Muscle layer of colon (tissue), 2 donors: ENCODE results near the gene RNF150.
A peak's percentile ranks its signal among the peaks of the same experiment; 100 is the strongest.

Experiments
- H3K27ac ChIP-seq: one replicate; pipeline ENCODE4 v1.7.0; 2013; ENCODE audit warnings: low read depth, mild to moderate bottlenecking, low read length, moderate library complexity
- H3K27me3 ChIP-seq, 2 donors: one replicate each; pipeline ENCODE4 v1.7.0; 2013; ENCODE audit warnings: low read length in 2 of 2, mild to moderate bottlenecking in 2 of 2; ENCODE audit not compliant: insufficient read depth in 2 of 2, control insufficient read depth in 1 of 2
- H3K36me3 ChIP-seq: one replicate; pipeline ENCODE4 v1.7.0; 2013; ENCODE audit warnings: mild to moderate bottlenecking, low read length; ENCODE audit not compliant: insufficient read depth
- H3K4me1 ChIP-seq: one replicate; pipeline ENCODE4 v1.7.0; 2013; ENCODE audit warnings: mild to moderate bottlenecking, low read length; ENCODE audit not compliant: insufficient read depth
- H3K4me3 ChIP-seq, 2 donors: one replicate each; pipeline ENCODE4 v1.7.0; 2013; ENCODE audit warnings: low read length in 2 of 2, low read depth in 1 of 2, mild to moderate bottlenecking in 1 of 2, moderate library complexity in 1 of 2
- H3K9ac ChIP-seq: one replicate; pipeline ENCODE4 v1.7.0; 2013; ENCODE audit warnings: low read length
- H3K9me3 ChIP-seq: one replicate; pipeline ENCODE4 v1.7.0; 2013; ENCODE audit warnings: mild to moderate bottlenecking, low read length
- donor health status: abdominal sarcoma.
- donor health status: Adenocarcinoma of cecum.

RNF150 gene

GRCh38 chr4:140856621-140857062 is 276.6 kb downstream of the RNF150 start:
- peak overlapping the region; percentile 7 for H3K27ac ChIP-seq
- H3K9me3 ChIP-seq, result no peaks in the 10 kb centered on the region
- peaks cover 20% of the 10 kb centered on the region for H3K4me1 ChIP-seq

GRCh38 chr4:140854168-140854567 is 279.1 kb downstream of the RNF150 start:
- Histone ChIP-seq H3K4me1 (peaks cover 22% of the 10 kb centered on the region), H3K27ac (no peak overlapping the region), H3K9ac (no peak overlapping the region), H3K27me3 (no peaks in the 10 kb centered on the region), H3K36me3 (no peaks in the 10 kb centered on the region), H3K4me3 (no peak overlapping the region), H3K9me3 (no peaks in the 10 kb centered on the region)

More at GRCh38 chr4:140856621-140857062, 276.6 kb downstream of the RNF150 start:
- H3K27me3 ChIP-seq, result no peaks in the 10 kb centered on the region
- no peak overlapping the region for H3K9ac ChIP-seq
- H3K4me3 ChIP-seq, result peak overlapping the region in 1 of 2 donors; percentile 3
- no peaks in the 10 kb centered on the region for H3K36me3 ChIP-seq

- Histone ChIP-seq H3K27me3 (no peaks in the 10 kb centered on the region), H3K4me1 (peaks cover 12% of the 10 kb centered on the region), H3K4me3 (no peak overlapping the region), H3K9ac (no peak overlapping the region), H3K27ac (no peak overlapping the region), H3K9me3 (no peaks in the 10 kb centered on the region), H3K36me3 (no peaks in the 10 kb centered on the region)
Measured at GRCh38 chr4:140851804-140852203, 281.5 kb downstream of the RNF150 start.

GRCh38 chr4:140851032-140851636 is 282.1 kb downstream of the RNF150 start:
- no peaks in the 10 kb centered on the region for H3K27me3 ChIP-seq
- no peak overlapping the region for H3K27ac ChIP-seq
- no peaks in the 10 kb centered on the region for H3K9me3 ChIP-seq
- H3K36me3 ChIP-seq, result no peaks in the 10 kb centered on the region
- no peak overlapping the region for H3K9ac ChIP-seq
- H3K4me1 ChIP-seq, result peaks cover 6% of the 10 kb centered on the region
- H3K4me3 ChIP-seq, result no peak overlapping the region

DNA sequence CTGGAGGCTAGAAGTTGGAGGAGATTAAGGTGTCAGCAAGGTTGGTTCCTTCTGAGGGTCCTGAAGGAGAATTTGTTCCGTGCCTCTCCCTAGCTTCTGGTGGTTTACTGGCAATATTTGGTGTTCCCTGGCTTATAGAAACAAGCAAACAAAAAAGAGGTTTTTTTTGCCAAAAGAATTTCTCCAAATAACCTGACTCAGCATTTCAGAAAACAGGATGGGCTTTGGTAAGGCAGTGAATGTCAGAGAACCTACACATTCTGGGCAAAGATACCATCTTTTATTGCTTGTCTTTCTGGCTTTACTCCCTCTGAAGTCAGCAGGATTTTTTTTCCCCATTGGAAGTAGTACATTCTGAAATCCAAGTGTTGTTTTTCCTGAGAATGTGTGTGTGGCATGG is 283.7 kb downstream of the RNF150 start:
- no peaks in the 10 kb centered on the region for H3K36me3 ChIP-seq
- H3K27ac ChIP-seq, result no peak overlapping the region
- no peaks in the 10 kb centered on the region for H3K27me3 ChIP-seq
- no peak overlapping the region for H3K9ac ChIP-seq
- H3K4me1 ChIP-seq, result peaks cover 4% of the 10 kb centered on the region
- H3K4me3 ChIP-seq, result no peak overlapping the region
- no peaks in the 10 kb centered on the region for H3K9me3 ChIP-seq

GRCh38 chr4:140846736-140847135 is 286.5 kb downstream of the RNF150 start:
- H3K36me3 ChIP-seq, result no peaks in the 10 kb centered on the region
- H3K4me3 ChIP-seq, result no peak overlapping the region
- H3K27me3 ChIP-seq, result no peaks in the 10 kb centered on the region
- no peak overlapping the region for H3K27ac ChIP-seq
- H3K9ac ChIP-seq, result no peak overlapping the region
- no peaks in the 10 kb centered on the region for H3K9me3 ChIP-seq
- H3K4me1 ChIP-seq, result peaks cover 4% of the 10 kb centered on the region

DNA sequence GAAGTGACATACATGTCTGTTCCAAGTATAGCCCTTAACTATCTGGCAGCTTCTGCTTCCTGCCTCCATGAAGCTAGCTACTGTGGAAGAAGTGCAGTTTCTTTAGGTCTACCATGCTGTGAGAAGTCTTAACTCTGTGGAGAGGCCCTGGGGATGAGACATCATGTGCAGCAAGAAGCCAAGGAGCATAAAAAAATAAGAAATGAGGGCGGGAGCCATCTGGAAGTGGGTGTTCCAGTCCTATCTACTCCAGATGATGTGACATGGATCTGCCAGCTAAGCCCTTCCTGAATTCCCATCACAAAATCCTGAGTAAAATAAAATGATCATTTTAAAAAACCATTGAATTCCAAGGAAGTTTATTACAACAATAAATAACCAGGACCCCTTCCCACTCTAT is 289.2 kb downstream of the RNF150 start:
- H3K4me3 ChIP-seq, result no peak overlapping the region
- no peaks in the 10 kb centered on the region for H3K36me3 ChIP-seq
- H3K27me3 ChIP-seq, result no peaks in the 10 kb centered on the region
- H3K9me3 ChIP-seq, result no peaks in the 10 kb centered on the region
- no peak overlapping the region for H3K9ac ChIP-seq
- H3K4me1 ChIP-seq, result peaks cover 12% of the 10 kb centered on the region
- H3K27ac ChIP-seq, result no peak overlapping the region

DNA sequence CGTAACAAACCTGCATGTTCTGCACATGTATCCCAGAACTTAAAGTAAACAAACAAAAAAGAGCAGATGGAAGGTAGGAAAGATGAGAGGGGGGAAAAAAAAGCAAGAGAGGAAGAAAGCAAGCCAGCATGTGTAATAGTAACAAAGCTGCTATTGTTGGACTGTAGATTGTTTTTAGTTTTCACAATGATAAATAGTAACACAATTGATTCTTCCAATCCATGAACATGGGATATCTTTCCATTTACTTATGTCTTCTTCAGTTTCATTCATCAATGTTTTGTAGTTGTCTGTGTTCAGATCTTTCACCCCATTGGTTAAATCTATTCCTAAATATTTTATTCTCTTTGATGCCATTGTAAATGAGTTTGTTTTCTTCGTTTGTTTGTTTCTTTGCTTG is 292.1 kb downstream of the RNF150 start:
- no peak overlapping the region for H3K4me3 ChIP-seq
- no peaks in the 10 kb centered on the region for H3K27me3 ChIP-seq
- H3K27ac ChIP-seq, result no peak overlapping the region
- peaks cover 12% of the 10 kb centered on the region for H3K4me1 ChIP-seq
- H3K9me3 ChIP-seq, result no peaks in the 10 kb centered on the region
- H3K36me3 ChIP-seq, result no peaks in the 10 kb centered on the region
- no peak overlapping the region for H3K9ac ChIP-seq

- Histone ChIP-seq H3K4me3 (no peak overlapping the region), H3K36me3 (no peaks in the 10 kb centered on the region), H3K9me3 (no peaks in the 10 kb centered on the region), H3K4me1 (peaks cover 18% of the 10 kb centered on the region), H3K9ac (no peak overlapping the region), H3K27me3 (no peaks in the 10 kb centered on the region), H3K27ac (no peak overlapping the region)
Measured at GRCh38 chr4:140839888-140840790, 293.1 kb downstream of the RNF150 start.

DNA sequence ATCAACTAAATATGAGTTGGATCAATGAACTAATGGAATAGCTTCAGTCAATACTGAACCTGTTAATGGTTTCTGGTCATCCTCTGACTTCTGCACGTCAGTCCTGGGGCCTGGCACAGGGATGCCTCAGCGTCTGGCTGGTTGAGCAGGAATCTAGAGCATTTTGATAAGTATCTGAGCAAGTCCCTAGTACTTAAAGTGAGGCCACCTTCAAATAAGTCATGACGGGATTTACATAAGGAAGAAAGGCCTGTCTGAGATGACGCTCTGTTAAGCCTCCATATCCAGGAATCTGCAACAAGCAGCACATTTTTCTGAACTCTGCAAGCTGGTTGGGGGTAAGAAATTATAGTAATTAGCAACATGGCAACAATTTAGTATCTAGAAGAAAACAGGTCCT is 293.9 kb downstream of the RNF150 start:
- Histone ChIP-seq H3K4me1 (peaks cover 25% of the 10 kb centered on the region), H3K9ac (no peak overlapping the region), H3K27ac (no peak overlapping the region), H3K36me3 (no peaks in the 10 kb centered on the region), H3K27me3 (no peaks in the 10 kb centered on the region), H3K9me3 (no peaks in the 10 kb centered on the region), H3K4me3 (no peak overlapping the region)

DNA sequence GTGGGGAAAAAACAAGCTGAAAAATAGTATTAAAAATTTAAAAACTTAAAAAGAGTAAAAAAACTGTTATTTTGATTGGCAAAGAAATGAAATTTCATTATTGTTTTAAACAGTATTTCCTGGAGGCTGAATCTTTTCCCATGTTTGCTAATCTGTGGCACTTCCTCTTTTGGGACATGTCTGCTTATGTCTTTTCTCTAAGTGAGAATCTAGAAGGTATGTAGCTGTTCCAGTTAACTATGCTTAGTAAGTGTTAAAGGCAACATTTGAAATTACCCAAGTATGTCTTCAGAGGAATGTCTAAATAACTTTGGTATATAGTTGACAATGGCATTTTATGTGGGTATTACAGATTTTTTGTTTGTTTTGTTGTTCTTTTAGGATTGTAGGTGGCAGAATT is 295.5 kb downstream of the RNF150 start:
- Histone ChIP-seq H3K36me3 (no peaks in the 10 kb centered on the region), H3K27ac (no peak overlapping the region), H3K9me3 (no peaks in the 10 kb centered on the region), H3K4me1 (peaks cover 26% of the 10 kb centered on the region), H3K4me3 (no peak overlapping the region), H3K9ac (no peak overlapping the region), H3K27me3 (no peaks in the 10 kb centered on the region)
